H1 (cell line): ENCODE measurements around the gene SLC4A9. TPM values are rescaled to one million over a fixed set of nuclear protein-coding genes. Genes with fewer than 3 reads are reported as not detected.
A peak's percentile ranks its signal among the peaks of the same experiment; 100 is the strongest.

Source experiments
- BCL11A ChIP-seq, 2 experiments: IDR thresholded peaks; one replicate each; pipeline ENCODE4 v1.6.1; 2011; ENCODE audit warnings: low read depth in 2 of 2, low read length in 2 of 2, mild to moderate bottlenecking in 2 of 2
- BRCA1 ChIP-seq: IDR thresholded peaks from 2 replicates; pipeline ENCODE4 v1.6.1; 2012; ENCODE audit warnings: low read depth, low read length, improper control_type of control experiment
- CREB1 ChIP-seq: IDR thresholded peaks from 2 replicates; pipeline ENCODE4 v1.6.1; 2012; ENCODE audit warnings: inconsistent platforms
- JUN ChIP-seq: IDR thresholded peaks from 2 replicates; pipeline ENCODE4 v1.6.1; 2011; ENCODE audit warnings: low read depth, mild to moderate bottlenecking, improper control_type of control experiment, low read length
- PHF8 ChIP-seq: fragments of 200-600 bp; sonication (generic); conservative IDR thresholded peaks from 2 replicates; pipeline ENCODE4 v1.7.1; 2012; ENCODE audit warnings: low read depth, mild to moderate bottlenecking, inconsistent platforms, low read length, moderate library complexity
- POLR2A ChIP-seq, 2 experiments: IDR thresholded peaks; 1 replicate in 1 of 2; 2 replicates in 1 of 2; pipeline ENCODE4 v1.6.1; 2011; ENCODE audit warnings: low read depth in 2 of 2, low read length in 2 of 2, mild to moderate bottlenecking in 2 of 2; ENCODE audit errors: control extremely low read depth in 1 of 2
- RBBP5 ChIP-seq: IDR thresholded peaks from 2 replicates; pipeline ENCODE4 v1.7.1; 2012; ENCODE audit warnings: low read depth, mild to moderate bottlenecking, inconsistent platforms, low read length, moderate library complexity, borderline replicate concordance
- SP1 ChIP-seq: IDR thresholded peaks from 2 replicates; pipeline ENCODE4 v1.6.1; 2011; ENCODE audit warnings: low read depth, low read length
- SUZ12 ChIP-seq: fragments of 200-600 bp; sonication (generic); IDR thresholded peaks from 2 replicates; pipeline ENCODE4 v1.6.1; 2012; ENCODE audit warnings: mild to moderate bottlenecking, inconsistent platforms, low read length, moderate library complexity, mixed read lengths
- TCF12 ChIP-seq: IDR thresholded peaks from 2 replicates; pipeline ENCODE4 v1.6.1; 2011; ENCODE audit warnings: low read depth, mild to moderate bottlenecking, low read length
- TEAD4 ChIP-seq: IDR thresholded peaks from 2 replicates; pipeline ENCODE4 v1.6.1; 2012; ENCODE audit warnings: low read depth, low read length, inconsistent platforms, mixed read lengths
- YY1 ChIP-seq: IDR thresholded peaks from 2 replicates; pipeline ENCODE4 v1.6.1; 2011; ENCODE audit warnings: low read depth, mild to moderate bottlenecking, low read length
- polyA plus RNA-seq, 7 experiments: library from polyadenylated mRNA; depleted of rRNA in 3 of 7; stranded (reverse) in 5 of 7; unstranded in 2 of 7; fragments of >200 nt in 5 of 7; fragments of 200-250 nt in 2 of 7; gene quantifications; 1 replicate in 5 of 7; 2 replicates in 1 of 7; 4 replicates in 1 of 7; pipeline versions ENCODE4 v1.2.1 to v1.2.3, GENCODE V29; 2011 to 2013; ENCODE audit warnings: missing spikeins in 2 of 7, mixed read lengths in 2 of 7
- total RNA-seq: library from RNA; stranded (reverse); fragmentation: NEBNext Ultra II Directional; extraction: Animal tissue kit (Norgen Biotek cat#: 25700); gene quantifications from 2 replicates; pipeline ENCODE4 v1.2.1, GENCODE V29; 2021
- TF ChIP-seq, protein P1 (sequence below), 3 experiments: IDR thresholded peaks; 1 replicate in 2 of 3; 2 replicates in 1 of 3; pipeline versions ENCODE4 v1.5.1 to v1.6.1; 2011; ENCODE audit warnings: low read length in 3 of 3, mild to moderate bottlenecking in 3 of 3, inconsistent platforms in 2 of 3, low read depth in 1 of 3, moderate library complexity in 1 of 3; ENCODE audit not compliant: insufficient read depth in 1 of 3; ENCODE audit errors: control extremely low read depth in 1 of 3
- TF ChIP-seq, protein P2 (sequence below): IDR thresholded peaks from 2 replicates; pipeline ENCODE4 v1.6.1; 2012; ENCODE audit warnings: low read length, inconsistent platforms
- TF ChIP-seq, protein P3 (sequence below): IDR thresholded peaks from 2 replicates; pipeline ENCODE4 v1.6.1; 2012; ENCODE audit warnings: inconsistent platforms

The SLC4A9 gene
- total and polyA plus RNA-seq, 2 of the 8 experiments (the other 6 are each of a cell fraction or from before 2014, with no cell fraction given): 0.15 to 0.28 TPM

DNA sequence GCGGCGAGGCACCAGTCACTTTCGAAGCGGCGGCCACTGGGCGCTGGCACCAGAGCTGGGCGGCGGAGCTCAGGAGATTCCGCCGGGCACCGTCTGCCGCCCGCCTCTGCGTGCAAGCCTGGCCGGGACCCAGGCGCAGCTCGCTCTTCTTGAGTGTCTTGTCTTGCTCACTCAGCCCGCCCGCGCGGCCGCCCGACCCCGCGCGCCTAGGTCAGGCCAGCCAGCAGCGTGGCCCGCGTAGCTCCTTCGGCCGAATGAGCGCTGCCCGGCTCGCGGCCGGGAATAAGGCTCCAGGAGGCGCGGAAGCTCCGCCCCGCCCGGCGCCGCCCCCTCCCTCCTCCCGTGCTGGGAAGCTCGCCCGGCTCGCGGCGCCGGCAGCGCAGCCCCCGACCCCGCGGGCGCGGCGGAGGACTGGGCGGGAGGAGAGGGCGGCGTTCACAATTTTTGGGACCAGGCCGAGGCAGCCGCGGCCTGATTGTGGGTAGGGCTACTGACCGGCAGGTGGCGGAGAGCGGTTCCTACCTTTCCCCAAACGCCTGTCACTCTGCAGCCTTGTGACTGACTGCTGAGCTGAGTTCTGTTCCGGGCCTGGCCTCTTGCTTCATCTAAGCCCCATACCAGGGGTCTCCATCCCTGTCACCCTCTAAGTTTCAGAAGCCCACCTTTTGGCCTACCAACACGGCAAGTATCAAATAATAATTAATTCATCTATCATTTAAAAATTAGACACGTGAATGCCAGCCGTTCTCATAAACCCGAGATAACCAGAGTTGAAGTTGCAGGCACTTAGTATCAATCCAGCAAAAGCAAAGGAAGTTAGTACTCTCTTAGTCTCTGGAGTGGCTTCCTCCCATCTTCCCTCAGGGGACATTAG is 13.4 kb upstream of the SLC4A9 start, which contains the start of gene HBEGF (continued):
- TF ChIP-seq, protein P1, sequence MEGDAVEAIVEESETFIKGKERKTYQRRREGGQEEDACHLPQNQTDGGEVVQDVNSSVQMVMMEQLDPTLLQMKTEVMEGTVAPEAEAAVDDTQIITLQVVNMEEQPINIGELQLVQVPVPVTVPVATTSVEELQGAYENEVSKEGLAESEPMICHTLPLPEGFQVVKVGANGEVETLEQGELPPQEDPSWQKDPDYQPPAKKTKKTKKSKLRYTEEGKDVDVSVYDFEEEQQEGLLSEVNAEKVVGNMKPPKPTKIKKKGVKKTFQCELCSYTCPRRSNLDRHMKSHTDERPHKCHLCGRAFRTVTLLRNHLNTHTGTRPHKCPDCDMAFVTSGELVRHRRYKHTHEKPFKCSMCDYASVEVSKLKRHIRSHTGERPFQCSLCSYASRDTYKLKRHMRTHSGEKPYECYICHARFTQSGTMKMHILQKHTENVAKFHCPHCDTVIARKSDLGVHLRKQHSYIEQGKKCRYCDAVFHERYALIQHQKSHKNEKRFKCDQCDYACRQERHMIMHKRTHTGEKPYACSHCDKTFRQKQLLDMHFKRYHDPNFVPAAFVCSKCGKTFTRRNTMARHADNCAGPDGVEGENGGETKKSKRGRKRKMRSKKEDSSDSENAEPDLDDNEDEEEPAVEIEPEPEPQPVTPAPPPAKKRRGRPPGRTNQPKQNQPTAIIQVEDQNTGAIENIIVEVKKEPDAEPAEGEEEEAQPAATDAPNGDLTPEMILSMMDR (IDR thresholded peaks at IDR 0.05; ENCODE audit: control extremely low read depth in 1 of 3, insufficient read depth in 1 of 3, low read depth in 1 of 3, low read length in 3 of 3): peak; percentile 74 to 90 (median 79)
- TF ChIP-seq RBBP5 (no peak), TCF12 (no peak), BCL11A (IDR thresholded peaks at IDR 0.05; ENCODE audit: low read depth in 2 of 2, low read length in 2 of 2) (no peak), JUN (no peak), SUZ12 (no peak), BRCA1 (no peak), CREB1 (no peak), TEAD4 (no peak), PHF8 (peak; percentile 89), SP1 (0 out of 2 replicates have a peak, but pooled peaks have one; percentile 5), YY1 (0 out of 2 replicates have a peak, but pooled peaks have one; percentile 31), POLR2A (IDR thresholded peaks at IDR 0.05; ENCODE audit: control extremely low read depth in 1 of 2, low read depth in 2 of 2, low read length in 2 of 2) (peak; percentile 87 to 90)
- TF ChIP-seq, protein P2, sequence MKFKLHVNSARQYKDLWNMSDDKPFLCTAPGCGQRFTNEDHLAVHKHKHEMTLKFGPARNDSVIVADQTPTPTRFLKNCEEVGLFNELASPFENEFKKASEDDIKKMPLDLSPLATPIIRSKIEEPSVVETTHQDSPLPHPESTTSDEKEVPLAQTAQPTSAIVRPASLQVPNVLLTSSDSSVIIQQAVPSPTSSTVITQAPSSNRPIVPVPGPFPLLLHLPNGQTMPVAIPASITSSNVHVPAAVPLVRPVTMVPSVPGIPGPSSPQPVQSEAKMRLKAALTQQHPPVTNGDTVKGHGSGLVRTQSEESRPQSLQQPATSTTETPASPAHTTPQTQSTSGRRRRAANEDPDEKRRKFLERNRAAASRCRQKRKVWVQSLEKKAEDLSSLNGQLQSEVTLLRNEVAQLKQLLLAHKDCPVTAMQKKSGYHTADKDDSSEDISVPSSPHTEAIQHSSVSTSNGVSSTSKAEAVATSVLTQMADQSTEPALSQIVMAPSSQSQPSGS: no peak
- TF ChIP-seq, protein P3, sequence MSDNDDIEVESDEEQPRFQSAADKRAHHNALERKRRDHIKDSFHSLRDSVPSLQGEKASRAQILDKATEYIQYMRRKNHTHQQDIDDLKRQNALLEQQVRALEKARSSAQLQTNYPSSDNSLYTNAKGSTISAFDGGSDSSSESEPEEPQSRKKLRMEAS: peak; percentile 60
